ENCODE results near the gene D2HGDH. TPM values are rescaled to one million over a fixed set of nuclear protein-coding genes. Genes with fewer than 3 reads are reported as not detected.

D2HGDH gene
- 11.0 and 14.0 TPM in 2 replicates for total RNA-seq

GRCh38 chr2:241734467-241735208 lies at the start of gene D2HGDH:
Gene D2HGDH (plus strand): TSS chr2:241734630. CDS start chr2:241735225, 595 bp downstream.

GRCh38 chr2:241686650-241687425 lies 47.6 kb upstream of the D2HGDH start, which contains the start of gene DTYMK:
Gene DTYMK (minus strand): TSS chr2:241686815. CDS start chr2:241686783, 32 bp downstream.

GRCh38 chr2:241701399-241702154 lies 32.9 kb upstream of the D2HGDH start, which contains the start of gene ING5:
Gene ING5 (plus strand): TSS chr2:241702039. CDS start chr2:241702066, 27 bp downstream.

GRCh38 chr2:241776336-241777169 lies 42.1 kb downstream of the D2HGDH start, which contains the start of gene GAL3ST2:
Gene GAL3ST2 (plus strand): TSS chr2:241776822. CDS start chr2:241776956, 134 bp downstream.

GRCh38 chr2:241808721-241809382 lies 74.4 kb downstream of the D2HGDH start, which contains the start of gene NEU4:
Gene NEU4 (plus strand): TSS chr2:241809193. CDS start chr2:241814485, 5,292 bp downstream.

Other genes with a start within 250 kb of the D2HGDH start
- gene STK25, start 226.0 kb upstream of the D2HGDH start, total RNA-seq, result 394 and 449 TPM in 2 replicates
- gene BOK, start 175.9 kb upstream of the D2HGDH start, total RNA-seq, result 59.5 and 127 TPM in 2 replicates
- 49.5 and 57.2 TPM in 2 replicates for gene THAP4, start 97.5 kb upstream of the D2HGDH start, total RNA-seq
- gene ATG4B, start 96.9 kb upstream of the D2HGDH start, total RNA-seq, result 72.5 and 80.1 TPM in 2 replicates
- 37.2 and 46.5 TPM in 2 replicates for gene DTYMK, start 47.8 kb upstream of the D2HGDH start, total RNA-seq
- 13.7 and 19.3 TPM in 2 replicates for gene ING5, start 32.6 kb upstream of the D2HGDH start, total RNA-seq
- not detected in 2 replicates for gene GAL3ST2, start 42.2 kb downstream of the D2HGDH start, total RNA-seq
- not detected in 2 replicates for gene NEU4, start 74.6 kb downstream of the D2HGDH start, total RNA-seq
- not detected in 2 replicates for gene PDCD1, start 124.3 kb downstream of the D2HGDH start, total RNA-seq
- gene RTP5, start 135.1 kb downstream of the D2HGDH start, total RNA-seq, result not detected in 2 replicates